ENCODE data around the gene PLAAT1.

PLAAT1 gene

DNA sequence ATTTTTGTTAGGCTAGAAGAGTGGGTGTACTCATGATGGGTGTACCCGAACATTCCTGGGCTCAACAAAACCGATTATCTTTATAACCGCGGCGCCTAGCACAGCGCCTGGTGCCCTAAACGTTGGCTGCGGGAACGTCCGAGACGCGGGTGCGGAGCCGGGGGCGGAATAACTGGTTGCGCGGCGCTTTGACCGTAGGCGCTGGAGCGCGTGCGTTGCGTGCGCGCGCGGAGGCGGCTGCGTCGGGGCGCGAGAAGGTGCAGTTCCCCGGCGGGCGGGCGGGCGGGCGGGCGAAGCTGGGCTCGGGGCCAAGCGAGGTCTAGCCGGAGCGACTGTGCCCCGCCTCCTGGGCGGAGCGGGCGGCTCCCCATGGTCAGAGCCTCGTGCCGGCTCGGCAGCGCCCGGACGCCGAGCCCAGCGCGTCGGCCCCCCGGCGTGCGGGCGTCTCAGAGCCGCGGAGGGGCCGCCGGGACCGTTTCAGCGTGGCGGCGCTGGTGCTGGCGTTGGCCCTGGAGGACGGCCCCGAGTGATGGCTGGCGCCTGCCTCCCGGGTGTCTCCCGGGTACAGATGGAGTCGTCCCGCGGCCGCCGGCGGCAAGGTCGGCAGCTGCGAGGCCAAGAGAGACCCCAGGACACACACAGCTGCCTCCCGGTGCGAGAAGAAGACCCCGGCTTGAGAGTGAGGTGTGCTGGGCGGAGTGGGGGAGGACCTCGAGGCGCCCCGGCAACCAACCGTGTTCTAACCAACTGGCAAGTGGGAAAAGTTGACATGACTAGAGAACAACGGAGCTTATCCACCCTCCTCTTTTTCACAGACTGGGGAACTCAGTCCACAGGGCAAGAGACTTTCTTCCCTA is at the start of gene PLAAT1:
PLAAT1 (plus strand) TSS at position 373 of the 857 bp plus-strand sequence. CDS start 14,429 bp downstream, outside the sequence.
- no peak for DNase-seq

DNA sequence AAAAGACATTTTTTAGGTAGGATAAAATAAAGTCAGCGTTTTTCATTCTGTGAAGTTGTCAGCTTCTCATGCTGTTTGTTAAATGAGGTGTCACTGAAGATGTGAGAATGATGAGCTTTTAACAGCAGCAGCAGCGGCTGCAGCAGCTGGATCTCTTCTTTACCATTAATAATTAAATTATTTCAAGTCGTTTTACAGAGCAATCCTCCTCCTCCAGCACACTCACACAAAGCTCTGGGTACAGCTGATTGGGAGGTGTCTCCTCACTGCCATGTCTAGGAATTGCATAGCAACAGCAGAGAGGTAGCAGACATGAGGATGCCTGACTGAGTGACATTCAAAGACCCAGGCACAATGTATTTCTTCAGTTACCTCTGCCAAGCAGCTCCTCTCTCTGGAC is 46.7 kb upstream of the PLAAT1 start:
- no peak for DNase-seq

GRCh38 chr3:193196746-193197145 is 44.3 kb upstream of the PLAAT1 start:
- DNase-seq: no peak

DNA sequence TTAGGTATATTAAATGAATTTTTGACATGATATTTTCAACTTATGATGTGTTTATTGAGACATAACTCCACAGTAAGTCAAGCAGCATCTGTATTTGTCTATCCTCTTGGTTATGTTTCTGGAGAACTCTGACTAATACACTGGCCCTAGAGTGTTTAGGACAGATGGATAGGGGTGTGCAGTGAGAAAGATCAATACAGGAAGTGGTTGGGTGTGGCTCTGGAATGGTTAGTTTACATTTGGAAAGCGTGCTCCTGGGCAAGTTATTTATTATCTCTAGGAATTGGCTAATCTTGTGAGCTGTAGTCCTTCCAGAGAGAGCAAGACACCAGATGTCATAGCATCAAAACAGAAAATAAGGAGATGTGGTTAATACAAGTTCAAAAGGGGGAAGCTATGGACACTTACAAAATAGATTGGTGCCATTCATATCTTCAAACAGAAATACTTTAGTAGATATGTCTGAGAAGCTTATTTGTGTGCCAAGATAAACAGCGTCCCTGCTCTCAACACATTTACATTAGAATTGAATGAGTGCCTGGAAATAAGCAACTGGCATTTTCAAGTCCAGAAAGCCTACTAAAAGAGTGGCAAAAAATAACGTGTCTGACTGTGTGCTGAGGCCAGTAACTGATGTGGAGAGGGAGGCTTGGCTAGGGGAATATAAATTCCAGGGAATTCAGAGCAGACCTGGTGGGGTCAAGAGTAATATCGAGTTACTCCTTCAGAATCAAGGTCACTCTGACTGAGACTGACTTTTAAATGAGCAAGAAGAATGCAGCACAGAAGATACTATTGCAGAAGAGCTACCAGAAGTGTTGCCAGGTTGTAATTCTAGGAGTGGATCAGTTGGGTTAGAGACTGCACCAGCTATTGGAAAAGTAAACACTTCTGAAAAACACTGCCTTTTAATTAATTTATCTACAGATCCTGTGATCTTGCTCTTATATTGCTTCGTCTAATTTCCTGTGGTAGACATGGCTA is 33.4 kb upstream of the PLAAT1 start:
- no peak for DNase-seq

- DNase-seq: no peak
Measured at GRCh38 chr3:193210618-193211017, 30.4 kb upstream of the PLAAT1 start.

- no peak for DNase-seq
Measured at GRCh38 chr3:193211173-193211572, 29.8 kb upstream of the PLAAT1 start.

- DNase-seq: no peak
Measured at GRCh38 chr3:193211984-193212383, 29.0 kb upstream of the PLAAT1 start.

GRCh38 chr3:193212844-193213243 is 28.2 kb upstream of the PLAAT1 start:
- no peak for DNase-seq

DNA sequence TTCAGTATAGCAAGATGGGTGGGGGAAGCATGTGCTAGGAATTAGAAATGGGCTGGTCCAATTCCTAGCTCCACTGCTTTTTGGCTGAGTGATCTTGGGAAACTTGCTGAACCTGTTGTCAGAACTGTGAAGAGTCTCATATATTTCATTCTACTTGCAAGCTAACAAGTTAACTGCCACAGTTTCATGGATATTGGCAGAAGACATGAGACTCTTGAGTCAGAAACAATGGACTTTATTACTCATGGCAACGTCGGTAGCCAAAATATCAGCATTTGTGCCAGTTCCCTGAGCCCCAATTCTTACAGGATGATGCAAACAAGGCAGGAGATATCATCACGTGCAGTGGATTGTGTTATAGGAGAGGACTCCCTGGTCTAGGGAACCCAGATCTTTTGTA is 26.6 kb upstream of the PLAAT1 start:
- no peak for DNase-seq

DNA sequence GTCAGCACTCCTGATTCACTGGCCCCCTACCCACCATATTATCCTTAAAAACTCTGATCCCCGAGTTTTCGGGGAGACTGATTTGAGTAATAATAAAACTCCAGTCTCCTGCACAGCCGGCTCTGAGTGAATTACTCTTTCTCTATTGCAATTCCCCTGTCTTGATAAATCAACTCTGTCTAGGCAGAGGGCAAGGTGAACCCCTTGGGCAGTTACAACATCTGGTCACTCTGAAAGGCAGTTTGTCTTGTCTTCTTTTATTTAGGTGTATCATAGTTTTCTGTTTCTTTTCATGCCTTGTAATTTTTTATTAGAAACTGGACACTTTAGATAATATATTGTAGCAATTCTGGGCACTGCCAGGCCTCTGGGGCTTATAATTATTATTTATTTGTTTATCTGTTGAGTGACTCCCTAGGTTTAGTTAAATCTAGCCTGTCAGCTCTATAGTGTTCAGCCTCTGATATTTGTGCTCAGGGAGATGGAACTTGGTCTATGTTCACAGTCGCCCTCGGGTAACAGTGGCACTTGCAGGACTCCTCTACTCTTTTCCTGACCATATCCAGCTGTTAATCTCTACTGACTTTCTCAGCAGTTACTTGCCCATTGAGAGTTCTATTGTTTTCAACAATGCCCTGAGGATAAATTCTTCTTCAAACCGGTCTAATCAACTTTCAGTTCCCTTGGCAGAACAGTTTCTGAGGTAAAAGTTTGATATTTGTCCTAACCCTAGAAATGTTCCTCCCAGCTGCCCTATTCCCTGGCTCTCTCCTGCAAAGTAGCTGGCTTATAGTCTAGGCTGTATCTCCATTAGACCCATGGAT is 15.5 kb upstream of the PLAAT1 start:
- DNase-seq: no peak

DNA sequence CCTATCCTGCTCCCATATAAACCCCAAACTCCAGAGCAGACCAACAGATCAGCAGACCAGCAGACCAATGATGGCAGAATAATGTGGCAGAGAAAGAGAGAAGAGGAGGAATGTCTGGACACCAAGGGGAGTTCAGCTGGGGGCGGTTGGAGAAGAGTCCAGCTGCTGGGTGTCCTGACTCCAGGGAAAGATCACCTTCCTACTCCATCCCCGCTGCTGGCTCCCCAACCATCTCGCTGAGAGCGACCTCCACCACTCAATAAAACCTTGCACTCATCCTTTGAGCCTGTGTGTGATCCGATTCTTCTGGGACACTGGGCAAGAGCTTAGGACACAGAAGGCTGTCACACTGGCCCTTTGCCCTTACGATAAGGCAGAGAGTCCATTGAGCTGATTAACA is 12.8 kb upstream of the PLAAT1 start:
- DNase-seq: no peak

- no peak for DNase-seq
Measured at GRCh38 chr3:193229851-193230420, 11.1 kb upstream of the PLAAT1 start.

DNA sequence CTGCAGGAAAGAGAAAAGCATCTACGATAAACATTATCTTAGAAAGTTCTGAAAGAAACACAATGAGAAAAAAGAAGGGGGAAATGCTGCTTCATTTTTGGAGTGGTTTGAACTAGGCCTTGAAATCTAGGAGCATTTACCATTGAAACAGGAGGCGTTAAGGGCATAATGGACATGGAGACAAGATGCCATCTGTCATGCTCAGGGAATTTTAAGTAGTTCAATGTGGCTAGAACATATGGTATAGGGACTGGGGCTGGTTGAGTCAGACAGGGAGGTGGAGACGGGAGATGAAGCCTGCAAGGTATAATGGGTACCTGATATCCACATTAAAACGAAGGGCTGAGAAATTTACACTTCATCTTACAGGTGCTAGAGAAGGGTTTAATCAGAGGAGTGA is 10.4 kb upstream of the PLAAT1 start:
- DNase-seq: no peak

DNA sequence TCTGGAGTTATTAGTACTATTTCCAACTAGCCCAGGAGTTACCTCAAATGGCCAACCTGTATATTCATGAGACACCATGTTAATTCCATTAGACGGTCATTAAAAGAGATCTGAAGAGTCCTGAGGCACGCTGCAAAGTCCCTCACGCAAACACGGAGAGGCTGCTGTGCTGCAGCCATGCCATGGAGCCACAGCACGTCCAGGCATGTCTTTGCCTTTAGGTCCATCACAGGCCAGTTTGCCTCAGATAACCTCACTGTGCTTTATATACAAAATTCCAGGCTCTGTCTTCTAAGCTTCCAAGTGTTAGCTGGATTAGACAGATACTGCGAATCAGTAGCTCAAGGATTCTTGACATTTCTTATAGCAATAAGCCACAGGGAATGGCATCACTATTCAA is 9.8 kb upstream of the PLAAT1 start:
- no peak for DNase-seq

DNA sequence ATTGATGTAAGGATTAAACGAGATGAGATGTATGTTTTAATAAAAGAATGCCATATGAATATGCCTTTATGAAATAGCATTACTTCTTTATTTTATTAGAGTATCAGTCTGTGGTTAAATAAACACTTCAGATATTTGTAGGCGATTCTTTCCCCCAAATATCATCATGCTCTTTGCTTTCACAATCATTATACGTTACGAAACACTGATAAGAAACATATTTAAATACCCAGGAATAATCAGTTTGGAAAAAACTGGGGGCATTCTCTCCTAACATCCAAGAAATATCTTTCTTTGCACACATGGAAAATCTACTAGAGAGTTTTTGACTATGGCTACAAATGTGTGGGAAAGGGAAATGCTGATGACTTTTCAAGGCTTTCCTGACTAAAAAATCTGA is 4.4 kb upstream of the PLAAT1 start:
- no peak for DNase-seq

- DNase-seq: no peak
Measured at GRCh38 chr3:193237030-193237429, 4.0 kb upstream of the PLAAT1 start.

DNA sequence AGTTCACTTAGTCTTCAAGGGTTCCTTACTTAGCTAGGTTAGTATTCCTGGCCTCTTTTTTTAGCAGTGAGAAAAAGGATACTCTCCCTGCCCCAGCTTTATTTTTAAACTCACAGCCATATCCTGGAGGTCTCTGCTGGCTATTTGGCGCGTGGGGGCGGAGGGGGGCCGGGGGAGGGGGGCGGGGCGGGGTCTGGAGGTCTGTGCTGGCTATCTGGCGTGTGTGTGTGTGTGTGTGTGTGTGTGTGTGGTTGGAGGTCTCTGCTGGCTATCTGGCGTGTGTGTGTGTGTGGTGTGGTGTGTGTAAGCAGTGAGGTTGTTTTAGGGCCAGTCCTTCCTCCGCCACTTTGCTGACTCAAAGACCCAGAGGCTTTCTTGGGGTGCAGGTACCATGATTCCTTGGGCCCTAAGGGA is 579 bp upstream of the PLAAT1 start:
- no peak for DNase-seq

DNA sequence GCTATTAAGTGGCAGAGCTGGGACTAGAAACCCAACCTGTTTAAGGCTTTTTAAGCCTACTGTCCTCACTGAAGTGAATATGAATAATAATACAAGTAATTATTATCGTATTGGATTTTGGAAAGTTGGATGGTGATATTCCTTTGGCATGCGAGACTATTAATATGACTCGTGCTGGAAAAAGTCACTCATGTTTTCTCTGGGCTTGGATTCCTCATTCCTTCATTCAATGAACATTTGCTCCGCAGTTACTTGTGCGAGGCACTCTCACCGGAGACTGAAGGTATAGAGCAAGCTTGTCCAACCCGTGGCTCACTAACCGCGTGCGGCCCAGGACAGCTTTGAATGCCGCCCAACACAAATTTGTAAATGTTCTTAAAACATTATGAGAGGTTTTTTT is 694 bp downstream of the PLAAT1 start:
- no peak for DNase-seq

GRCh38 chr3:193243571-193243970 is 2.5 kb downstream of the PLAAT1 start:
- no peak for DNase-seq

- DNase-seq: no peak
Measured at GRCh38 chr3:193248848-193249468, 7.9 kb downstream of the PLAAT1 start.

DNA sequence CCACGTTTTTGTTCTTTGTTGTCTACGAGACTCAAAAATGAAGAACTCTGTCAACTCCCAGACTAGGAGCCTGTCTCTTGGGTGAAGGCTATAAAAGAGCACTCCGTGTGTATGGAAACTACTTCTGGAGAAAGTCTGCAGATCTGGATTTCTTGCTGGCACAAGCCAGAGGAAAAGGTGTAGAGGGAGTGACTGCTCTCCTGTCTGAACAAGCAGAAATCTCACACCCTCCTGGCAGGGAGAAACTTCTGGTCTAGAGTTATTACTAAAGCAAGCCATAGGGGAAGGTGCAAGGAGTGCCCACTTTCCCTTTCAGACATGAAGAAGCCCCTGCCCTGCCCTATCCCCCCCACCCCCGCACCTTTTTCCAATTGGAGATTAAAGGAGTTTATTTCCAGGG is 9.5 kb downstream of the PLAAT1 start:
- DNase-seq: no peak
